KMS-11 (cell line): Measurements from ENCODE around the gene TMEM260.

Source experiments
- H2AFZ ChIP-seq: fragments of 200-600 bp; sonication (generic); 2 replicates; pipeline ENCODE4 v1.6.1; 2016; ENCODE audit warnings: antibody characterized with exemption, mixed run types, low read depth
- H3K27ac ChIP-seq: fragments of 200-600 bp; sonication (generic); 2 replicates; pipeline ENCODE4 v1.6.1; 2016; ENCODE audit warnings: mild to moderate bottlenecking, mixed run types
- H3K27me3 ChIP-seq: fragments of 200-600 bp; sonication (generic); 2 replicates; pipeline ENCODE4 v1.6.1; 2017; ENCODE audit warnings: mild to moderate bottlenecking, low read depth, mixed run types, moderate library complexity; ENCODE audit not compliant: insufficient read depth
- H3K36me3 ChIP-seq: fragments of 200-600 bp; sonication (generic); 2 replicates; pipeline ENCODE4 v1.6.1; 2017; ENCODE audit warnings: mild to moderate bottlenecking, mixed run types; ENCODE audit not compliant: insufficient read depth
- H3K4me1 ChIP-seq: fragments of 200-600 bp; sonication (generic); 2 replicates; pipeline ENCODE4 v1.6.1; 2016; ENCODE audit warnings: mild to moderate bottlenecking, low read depth, mixed run types; ENCODE audit not compliant: poor library complexity, severe bottlenecking
- H3K4me2 ChIP-seq: fragments of 200-600 bp; sonication (generic); 2 replicates; pipeline ENCODE4 v1.7.0; 2016; ENCODE audit warnings: mild to moderate bottlenecking, mixed run types
- H3K4me3 ChIP-seq: fragments of 200-600 bp; sonication (generic); IDR thresholded peaks from 2 replicates; pipeline ENCODE4 v1.6.1; 2017; ENCODE audit warnings: low read depth, low read length, mixed read lengths; ENCODE audit not compliant: insufficient read depth
- H3K79me2 ChIP-seq: fragments of 200-600 bp; sonication (generic); 2 replicates; pipeline ENCODE4 v1.6.1; 2016; ENCODE audit warnings: low read depth, mixed run types; ENCODE audit not compliant: insufficient read depth
- H3K9ac ChIP-seq: fragments of 200-600 bp; sonication (generic); 2 replicates; pipeline ENCODE4 v1.6.1; 2016; ENCODE audit warnings: mild to moderate bottlenecking, mixed run types
- H4K20me1 ChIP-seq: fragments of 200-600 bp; sonication (generic); 2 replicates; pipeline ENCODE4 v1.6.1; 2016; ENCODE audit warnings: mild to moderate bottlenecking, mixed run types; ENCODE audit not compliant: insufficient read depth
- TF ChIP-seq, protein P1 (sequence below): fragments of 200-600 bp; sonication (generic); conservative IDR thresholded peaks from 2 replicates; pipeline ENCODE4 v1.6.1; 2017; ENCODE audit warnings: low read depth, mild to moderate bottlenecking, antibody characterized with exemption, low read length, moderate library complexity, mixed read lengths

TMEM260 gene

DNA sequence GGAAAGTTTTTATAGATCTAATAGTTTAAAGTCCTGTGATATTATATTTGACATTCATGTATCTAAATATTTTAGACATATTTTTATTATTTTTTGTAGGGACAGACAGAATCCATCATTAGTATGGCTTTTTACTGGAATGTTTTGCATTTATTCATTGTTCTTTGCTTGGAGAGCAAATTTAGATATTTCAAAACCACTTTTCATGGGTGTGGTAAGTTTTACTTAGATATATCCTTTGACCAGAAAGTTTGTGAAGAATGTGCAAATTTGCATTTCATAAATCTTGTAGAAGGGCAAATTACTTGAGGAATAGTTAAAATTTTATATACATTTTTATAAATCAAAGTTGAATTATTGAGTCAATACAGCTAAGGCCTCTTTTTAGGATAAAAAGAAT lies 37.5 kb downstream of the TMEM260 start:
- Histone ChIP-seq H3K4me1 (no peaks in the 10 kb centered on the region), H3K9ac (no peak overlapping the region), H3K4me3 (no peak overlapping the region), H3K36me3 (no peaks in the 10 kb centered on the region), H4K20me1 (no peaks in the 10 kb centered on the region), H3K79me2 (no peaks in the 10 kb centered on the region), H3K27me3 (no peaks in the 10 kb centered on the region), H3K4me2 (no peak overlapping the region), H2AFZ (no peak overlapping the region), H3K27ac (no peak overlapping the region)
- TF ChIP-seq, protein P1, sequence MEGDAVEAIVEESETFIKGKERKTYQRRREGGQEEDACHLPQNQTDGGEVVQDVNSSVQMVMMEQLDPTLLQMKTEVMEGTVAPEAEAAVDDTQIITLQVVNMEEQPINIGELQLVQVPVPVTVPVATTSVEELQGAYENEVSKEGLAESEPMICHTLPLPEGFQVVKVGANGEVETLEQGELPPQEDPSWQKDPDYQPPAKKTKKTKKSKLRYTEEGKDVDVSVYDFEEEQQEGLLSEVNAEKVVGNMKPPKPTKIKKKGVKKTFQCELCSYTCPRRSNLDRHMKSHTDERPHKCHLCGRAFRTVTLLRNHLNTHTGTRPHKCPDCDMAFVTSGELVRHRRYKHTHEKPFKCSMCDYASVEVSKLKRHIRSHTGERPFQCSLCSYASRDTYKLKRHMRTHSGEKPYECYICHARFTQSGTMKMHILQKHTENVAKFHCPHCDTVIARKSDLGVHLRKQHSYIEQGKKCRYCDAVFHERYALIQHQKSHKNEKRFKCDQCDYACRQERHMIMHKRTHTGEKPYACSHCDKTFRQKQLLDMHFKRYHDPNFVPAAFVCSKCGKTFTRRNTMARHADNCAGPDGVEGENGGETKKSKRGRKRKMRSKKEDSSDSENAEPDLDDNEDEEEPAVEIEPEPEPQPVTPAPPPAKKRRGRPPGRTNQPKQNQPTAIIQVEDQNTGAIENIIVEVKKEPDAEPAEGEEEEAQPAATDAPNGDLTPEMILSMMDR: no peak

DNA sequence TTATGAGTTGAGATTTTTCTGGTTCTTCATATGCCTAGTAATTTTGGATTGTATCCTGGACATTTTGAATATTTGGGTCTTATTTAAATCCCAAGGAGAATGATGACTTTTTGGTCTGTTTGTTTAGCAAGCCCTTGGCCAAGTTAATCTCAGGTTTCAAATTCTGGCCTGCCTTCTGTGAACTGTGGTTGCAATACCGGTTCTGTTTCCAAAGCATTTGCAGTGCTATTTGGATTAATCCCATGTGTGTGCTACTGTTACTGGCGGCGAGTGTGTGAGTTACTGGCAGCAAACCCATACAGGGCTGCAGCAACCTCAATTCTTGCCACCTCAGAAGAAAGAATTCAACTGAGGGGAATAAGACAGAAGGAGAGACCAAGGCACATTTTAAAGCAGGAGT lies 51.1 kb downstream of the TMEM260 start:
- no peaks in the 10 kb centered on the region for H3K36me3 ChIP-seq
- no peak overlapping the region for H3K4me2 ChIP-seq
- TF ChIP-seq, protein P1: no peak
- H3K79me2 ChIP-seq: no peaks in the 10 kb centered on the region
- H4K20me1 ChIP-seq: no peaks in the 10 kb centered on the region
- H3K9ac ChIP-seq: no peak overlapping the region
- H3K4me1 ChIP-seq: no peaks in the 10 kb centered on the region
- no peak overlapping the region for H2AFZ ChIP-seq
- no peaks in the 10 kb centered on the region for H3K27me3 ChIP-seq
- H3K27ac ChIP-seq: no peak overlapping the region
- H3K4me3 ChIP-seq: no peak overlapping the region

DNA sequence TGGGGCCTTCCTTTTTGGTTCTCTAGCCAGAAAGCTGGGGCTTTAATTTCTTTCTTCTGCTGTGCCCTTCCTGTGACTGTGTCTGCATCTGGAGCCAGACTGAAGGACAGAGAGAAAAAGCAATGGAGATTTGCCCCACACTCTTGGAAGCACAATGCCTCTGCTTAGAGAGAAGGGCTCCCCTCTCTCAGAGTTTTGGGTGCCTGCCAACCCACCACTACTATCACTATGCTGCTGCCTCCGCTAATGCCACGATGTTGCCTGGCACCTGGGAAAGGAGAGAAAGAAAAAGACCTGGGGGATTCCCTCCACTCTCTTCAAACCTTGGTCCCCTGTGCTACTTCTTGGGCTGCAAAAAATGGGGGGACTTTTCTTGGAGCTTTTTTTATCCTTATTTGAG lies 52.6 kb downstream of the TMEM260 start:
- Histone ChIP-seq H3K27ac (no peak overlapping the region), H3K4me2 (no peak overlapping the region), H4K20me1 (no peaks in the 10 kb centered on the region), H3K36me3 (no peaks in the 10 kb centered on the region), H3K27me3 (no peaks in the 10 kb centered on the region), H3K9ac (no peak overlapping the region), H3K4me1 (no peaks in the 10 kb centered on the region), H3K4me3 (no peak overlapping the region), H2AFZ (no peak overlapping the region), H3K79me2 (no peaks in the 10 kb centered on the region)
- TF ChIP-seq, protein P1: no peak

DNA sequence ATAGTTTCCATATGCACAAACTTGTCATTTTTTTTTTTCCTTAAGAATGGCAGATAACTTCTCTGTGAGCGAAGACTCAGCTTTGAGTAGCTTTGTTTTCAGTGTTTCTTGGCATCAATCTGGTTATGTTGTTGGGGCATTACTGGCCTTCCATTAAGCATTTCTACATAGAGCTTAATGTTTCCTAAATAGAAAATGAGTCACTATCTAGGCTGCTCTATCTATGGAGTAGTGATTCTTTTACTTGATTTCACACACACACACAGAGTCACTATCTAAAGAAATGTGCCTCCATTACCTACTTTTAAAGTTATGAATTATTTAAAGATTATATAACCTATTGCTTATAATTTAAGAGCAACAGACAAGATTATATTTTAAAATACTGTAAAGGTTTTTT lies 53.9 kb downstream of the TMEM260 start:
- H3K36me3 ChIP-seq: no peaks in the 10 kb centered on the region
- TF ChIP-seq, protein P1: no peak

More for the DNA sequence above, 53.9 kb downstream of the TMEM260 start:
- Histone ChIP-seq H3K4me1 (no peaks in the 10 kb centered on the region), H3K27ac (no peak overlapping the region), H2AFZ (no peak overlapping the region), H3K4me3 (no peak overlapping the region), H3K27me3 (no peaks in the 10 kb centered on the region), H3K9ac (no peak overlapping the region), H3K79me2 (no peaks in the 10 kb centered on the region), H4K20me1 (no peaks in the 10 kb centered on the region), H3K4me2 (no peak overlapping the region)
